Gastrocnemius medialis (tissue), 4 donors: ENCODE results near the gene LYZL1. TPM values are rescaled to one million over a fixed set of nuclear protein-coding genes. Genes with fewer than 3 reads are reported as not detected.
A peak's percentile ranks its signal among the peaks of the same experiment; 100 is the strongest.

Source experiments
- ATAC-seq, 2 donors: fragments of 150-250 bp; one replicate each; pipeline ENCODE4 v1.9.1; 2016
- DNase-seq, 2 donors: peaks; one replicate each; pipeline ENCODE4 v3.0.0-alpha.2; 2019
- H3K27ac ChIP-seq, 4 donors: fragments of 200-600 bp; sonication (generic); 1 replicate in 1 of 4; 2 replicates in 3 of 4; pipeline ENCODE4 v1.5.1; 2016 to 2018; ENCODE audit warnings: mild to moderate bottlenecking in 2 of 4, moderate library complexity in 1 of 4
- H3K27me3 ChIP-seq, 3 donors: fragments of 200-600 bp; sonication (generic) in 2 of 3; 1 replicate in 1 of 3; 2 replicates in 2 of 3; pipeline versions ENCODE4 v1.5.1 to v1.6.0; 2016 to 2019; ENCODE audit warnings: mild to moderate bottlenecking in 1 of 3, moderate library complexity in 1 of 3
- H3K36me3 ChIP-seq, 2 donors: fragments of 200-600 bp; sonication (generic) in 1 of 2; one replicate each; pipeline ENCODE4 v1.5.1; 2017 to 2018
- H3K4me1 ChIP-seq, 2 donors: fragments of 200-600 bp; sonication (generic) in 1 of 2; one replicate each; pipeline ENCODE4 v1.5.1; 2016 to 2017; ENCODE audit warnings: mild to moderate bottlenecking in 2 of 2
- H3K4me3 ChIP-seq, 4 donors: fragments of 200-600 bp; sonication (generic) in 3 of 4; 1 replicate in 1 of 4; 2 replicates in 3 of 4; pipeline ENCODE4 v1.5.1; 2016 to 2019; ENCODE audit warnings: mild to moderate bottlenecking in 2 of 4
- H3K9me3 ChIP-seq, 3 donors: fragments of 200-600 bp; sonication (generic) in 2 of 3; 1 replicate in 1 of 3; 2 replicates in 2 of 3; pipeline ENCODE4 v1.5.1; 2016 to 2019
- CTCF ChIP-seq, 5 experiments: fragments of 450-650 bp in 3 of 5; fragments of 200-600 bp in 2 of 5; sonication (generic) in 2 of 5; IDR thresholded peaks in 4 of 5; conservative IDR thresholded peaks in 1 of 5; 1 replicate in 4 of 5; 2 replicates in 1 of 5; pipeline ENCODE4 v1.5.1; 2016 to 2019; ENCODE audit warnings: antibody characterized with exemption in 5 of 5, mild to moderate bottlenecking in 3 of 5, moderate library complexity in 3 of 5
- POLR2A ChIP-seq, 2 donors: fragments of 450-650 bp; IDR thresholded peaks; one replicate each; pipeline ENCODE4 v1.6.1; 2017; ENCODE audit warnings: antibody characterized with exemption in 2 of 2, mild to moderate bottlenecking in 2 of 2, moderate library complexity in 2 of 2
- in situ Hi-C, 4 donors: fragments of 200-750 bp; cut with MboI; loops; one replicate each; pipeline versions ENCODE4 v1.15.0 to v1.8.0; 2017; ENCODE audit warnings: low sequenced_read_pairs in 4 of 4
- intact Hi-C: fragments of 100-400 bp; cut with DNase I; formaldehyde crosslinking; loops from one replicate; pipeline ENCODE4 v1.15.1; 2023; ENCODE audit warnings: low total_unique reads
- total RNA-seq, 4 donors: library from RNA; depleted of rRNA; stranded (reverse); fragments of >200 nt; gene quantifications; one replicate each; pipeline versions ENCODE4 v1.1.0 to v1.2.3, GENCODE V29; 2016

LYZL1 gene
- total RNA-seq, 4 donors from 2014 or later = not detected

- intact Hi-C loops (no loop called here), in situ Hi-C loops (no loop called here)
- DNase-seq (no peak), ATAC-seq (no peak)
- Histone ChIP-seq H3K9me3 (no peaks in the 10 kb centered on the region), H3K27me3 (no peaks in the 10 kb centered on the region), H3K36me3 (no peaks in the 10 kb centered on the region), H3K4me1 (peaks cover 8 to 16% of the 10 kb centered on the region in 2 donors), H3K27ac (no peak overlapping the region), H3K4me3 (no peak overlapping the region)
- TF ChIP-seq POLR2A (IDR thresholded peaks at IDR 0.05) (no peak), CTCF (IDR thresholded peaks at IDR 0.05 in 4 of 5, conservative IDR thresholded peaks at IDR 0.05 in 1 of 5) (no peak)
These were observed 38.2 kb downstream of the LYZL1 start for GRCh38 chr10:29326886-29327745.

GRCh38 chr10:29327746-29328102 lies 38.9 kb downstream of the LYZL1 start:
- Histone ChIP-seq H3K4me3 (no peak overlapping the region), H3K27ac (no peak overlapping the region), H3K36me3 (no peaks in the 10 kb centered on the region), H3K4me1 (peaks cover 8 to 13% of the 10 kb centered on the region in 2 donors), H3K27me3 (no peaks in the 10 kb centered on the region), H3K9me3 (no peaks in the 10 kb centered on the region)
- in situ Hi-C loops = no loop called here
- intact Hi-C loops = no loop called here
- ATAC-seq = no peak
- TF ChIP-seq POLR2A (IDR thresholded peaks at IDR 0.05) (no peak), CTCF (IDR thresholded peaks at IDR 0.05 in 4 of 5, conservative IDR thresholded peaks at IDR 0.05 in 1 of 5) (no peak)
- DNase-seq = no peak

- Histone ChIP-seq H3K4me3 (no peak overlapping the region), H3K9me3 (no peaks in the 10 kb centered on the region), H3K27me3 (no peaks in the 10 kb centered on the region), H3K27ac (no peak overlapping the region), H3K4me1 (peaks cover 8% of the 10 kb centered on the region in 2 donors), H3K36me3 (no peaks in the 10 kb centered on the region)
- in situ Hi-C loops (no loop called here), intact Hi-C loops (no loop called here)
- peak; percentile 23 to 48 for DNase-seq
- ATAC-seq = peak; percentile 52 to 71
- no peak for TF ChIP-seq POLR2A (IDR thresholded peaks at IDR 0.05)
These were observed 40.1 kb downstream of the LYZL1 start for GRCh38 chr10:29328983-29329382.

GRCh38 chr10:29329420-29329819 lies 40.5 kb downstream of the LYZL1 start:
- H3K27me3 ChIP-seq = no peaks in the 10 kb centered on the region
- H3K27ac ChIP-seq = no peak overlapping the region
- intact Hi-C loops = no loop called here
- H3K9me3 ChIP-seq = no peaks in the 10 kb centered on the region
- ATAC-seq (no peak), DNase-seq (no peak)
- H3K4me3 ChIP-seq = no peak overlapping the region
- TF ChIP-seq POLR2A (IDR thresholded peaks at IDR 0.05) = no peak
- no peak for TF ChIP-seq CTCF (IDR thresholded peaks at IDR 0.05 in 4 of 5, conservative IDR thresholded peaks at IDR 0.05 in 1 of 5)
- peaks cover 8% of the 10 kb centered on the region in 2 donors for H3K4me1 ChIP-seq
- in situ Hi-C loops = no loop called here
- no peaks in the 10 kb centered on the region for H3K36me3 ChIP-seq

- no peaks in the 10 kb centered on the region for H3K36me3 ChIP-seq
- H3K27me3 ChIP-seq = no peaks in the 10 kb centered on the region
- ATAC-seq (no peak), DNase-seq (no peak)
- intact Hi-C loops (no loop called here), in situ Hi-C loops (no loop called here)
- H3K4me3 ChIP-seq = no peak overlapping the region
- H3K9me3 ChIP-seq = no peaks in the 10 kb centered on the region
- no peak for TF ChIP-seq CTCF (IDR thresholded peaks at IDR 0.05 in 4 of 5, conservative IDR thresholded peaks at IDR 0.05 in 1 of 5)
- H3K27ac ChIP-seq = no peak overlapping the region
- H3K4me1 ChIP-seq = peaks cover 8% of the 10 kb centered on the region in 2 donors
These were observed 43.3 kb downstream of the LYZL1 start for GRCh38 chr10:29332061-29332760.
